ENCODE results near the gene NKAIN2. TPM values are rescaled to one million over a fixed set of nuclear protein-coding genes. Genes with fewer than 3 reads are reported as not detected.
"Not testable (repeated sequence)": the region's sequence is repeated elsewhere in the genome, so short reads cannot be mapped to it uniquely, and the experiment has no call there.

Gene NKAIN2
- total RNA-seq, 1 experiment from 2014 or later = not detected

- POLR2A ChIA-PET = no interaction called here
- H3K27ac ChIP-seq (ENCODE audit: low read depth, low read length) = no peak overlapping the region
- TF ChIP-seq POLR2AphosphoS5 (IDR thresholded peaks at IDR 0.05; ENCODE audit: low read depth, low read length) = no peak
- no peak for TF ChIP-seq SP1 (IDR thresholded peaks at IDR 0.05; ENCODE audit: low read depth)
- no peak for TF ChIP-seq CBX3 (IDR thresholded peaks at IDR 0.05; ENCODE audit: low read depth)
- TF ChIP-seq RAD21 (IDR thresholded peaks at IDR 0.05; ENCODE audit: low read depth) = no peak
- no peak for TF ChIP-seq FOSL1 (IDR thresholded peaks at IDR 0.05; ENCODE audit: low read depth)
- no peaks in the 10 kb centered on the region for H3K9me3 ChIP-seq (ENCODE audit: control insufficient read depth in 1 of 2, insufficient read depth in 1 of 2, low read depth in 1 of 2, low read length in 2 of 2)
- H3K79me2 ChIP-seq (ENCODE audit: insufficient read depth, low read length) = no peaks in the 10 kb centered on the region
- peaks cover 5% of the 10 kb centered on the region; the same call in 1 of the 2 replicates for H3K27me3 ChIP-seq (ENCODE audit: insufficient read depth, low read length)
- DNase-seq (ENCODE audit: low read depth, low spot score) (no peak), ATAC-seq (no peak)
- H3K4me2 ChIP-seq (ENCODE audit: low read length) = no peak overlapping the region
- H2AFZ ChIP-seq (ENCODE audit: low read depth, low read length, poor library complexity, severe bottlenecking) = no peak overlapping the region
- RAD21 ChIA-PET (ENCODE audit: low non-redundant PET in 1 of 2, low total read pairs in 2 of 2, uncharacterized antibody in 2 of 2, unreplicated experiment in 2 of 2) = no interaction called here
- intact Hi-C loops (cut with micrococcal nuclease) = no loop called here
- H3K4me3 ChIP-seq (replicated peaks in 1 of 2; ENCODE audit: low read depth in 1 of 2, low read length in 2 of 2) = no peak overlapping the region
- H3K36me3 ChIP-seq (ENCODE audit: control insufficient read depth in 1 of 2, insufficient read depth in 2 of 2, low read length in 2 of 2) = no peaks in the 10 kb centered on the region
- no peak overlapping the region for H3K9ac ChIP-seq (ENCODE audit: low read length)
- H3K4me1 ChIP-seq (ENCODE audit: control insufficient read depth in 1 of 2, insufficient read depth in 2 of 2, low read length in 2 of 2) = no peaks in the 10 kb centered on the region
- CTCF ChIA-PET = no interaction called here
- H4K20me1 ChIP-seq (ENCODE audit: insufficient read depth) = no peaks in the 10 kb centered on the region
- H3K9me2 ChIP-seq (ENCODE audit: insufficient read depth) = no peaks in the 10 kb centered on the region
- no TSS peak for BruUV-seq (replicated peaks)
These were observed 431.1 kb downstream of the NKAIN2 start for GRCh38 chr6:124234801-124235200.

GRCh38 chr6:124237911-124238310, 434.2 kb downstream of the NKAIN2 start:
- ChIA-PET CTCF (no interaction called here), POLR2A (no interaction called here), RAD21 (ENCODE audit: low non-redundant PET in 1 of 2, low total read pairs in 2 of 2, uncharacterized antibody in 2 of 2, unreplicated experiment in 2 of 2) (no interaction called here)
- Histone ChIP-seq H3K9ac (ENCODE audit: low read length) (no peak overlapping the region), H3K9me2 (ENCODE audit: insufficient read depth) (no peaks in the 10 kb centered on the region), H2AFZ (ENCODE audit: low read depth, low read length, poor library complexity, severe bottlenecking) (no peak overlapping the region), H3K27me3 (ENCODE audit: insufficient read depth, low read length) (peaks cover 5% of the 10 kb centered on the region; the same call in 1 of the 2 replicates), H4K20me1 (ENCODE audit: insufficient read depth) (no peaks in the 10 kb centered on the region), H3K4me1 (ENCODE audit: control insufficient read depth in 1 of 2, insufficient read depth in 2 of 2, low read length in 2 of 2) (no peaks in the 10 kb centered on the region), H3K27ac (ENCODE audit: low read depth, low read length) (no peak overlapping the region), H3K9me3 (ENCODE audit: control insufficient read depth in 1 of 2, insufficient read depth in 1 of 2, low read depth in 1 of 2, low read length in 2 of 2) (no peaks in the 10 kb centered on the region), H3K79me2 (ENCODE audit: insufficient read depth, low read length) (no peaks in the 10 kb centered on the region), H3K36me3 (ENCODE audit: control insufficient read depth in 1 of 2, insufficient read depth in 2 of 2, low read length in 2 of 2) (no peaks in the 10 kb centered on the region), H3K4me3 (replicated peaks in 1 of 2; ENCODE audit: low read depth in 1 of 2, low read length in 2 of 2) (no peak overlapping the region), H3K4me2 (ENCODE audit: low read length) (no peak overlapping the region)
- no peak for ATAC-seq
- no peak for DNase-seq (ENCODE audit: low read depth, low spot score)
- intact Hi-C loops (cut with micrococcal nuclease) = no loop called here
- no TSS peak for BruUV-seq (replicated peaks)
- TF ChIP-seq ZNF274 (IDR thresholded peaks at IDR 0.05; ENCODE audit: low read depth, low read length) = no peak
- no peak for TF ChIP-seq EZH2phosphoT487 (IDR thresholded peaks at IDR 0.05; ENCODE audit: borderline replicate concordance)
- no peak for TF ChIP-seq EGR1 (IDR thresholded peaks at IDR 0.05; ENCODE audit: low read depth)
- no peak for TF ChIP-seq CBX3 (IDR thresholded peaks at IDR 0.05; ENCODE audit: low read depth)
- TF ChIP-seq FOSL1 (IDR thresholded peaks at IDR 0.05; ENCODE audit: low read depth) = no peak
- no peak for TF ChIP-seq EZH2 (IDR thresholded peaks at IDR 0.05)
- TF ChIP-seq JUND (IDR thresholded peaks at IDR 0.05) = no peak
- no peak for TF ChIP-seq ATF3 (IDR thresholded peaks at IDR 0.05)
- no peak for TF ChIP-seq RAD21 (IDR thresholded peaks at IDR 0.05; ENCODE audit: low read depth)
- no peak for TF ChIP-seq MAX (IDR thresholded peaks at IDR 0.05)
- TF ChIP-seq YY1 (IDR thresholded peaks at IDR 0.05; ENCODE audit: extremely low read depth, insufficient replicate concordance, low read depth, low read length) = no peak
- TF ChIP-seq ELF1 (IDR thresholded peaks at IDR 0.05; ENCODE audit: borderline replicate concordance, low read depth) = no peak
- TF ChIP-seq ZFX (IDR thresholded peaks at IDR 0.05) = no peak
- TF ChIP-seq TCF7L2 (IDR thresholded peaks at IDR 0.05; ENCODE audit: borderline replicate concordance, extremely low read depth, insufficient read depth, insufficient read length) = no peak
- TF ChIP-seq POLR2AphosphoS5 (IDR thresholded peaks at IDR 0.05; ENCODE audit: low read depth, low read length) = no peak

- H3K36me3 ChIP-seq (ENCODE audit: control insufficient read depth in 1 of 2, insufficient read depth in 2 of 2, low read length in 2 of 2); CTCF ChIA-PET; H3K4me3 ChIP-seq (replicated peaks in 1 of 2; ENCODE audit: low read depth in 1 of 2, low read length in 2 of 2); H3K79me2 ChIP-seq (ENCODE audit: insufficient read depth, low read length); intact Hi-C loops (cut with micrococcal nuclease); ATAC-seq; H3K27me3 ChIP-seq (ENCODE audit: insufficient read depth, low read length); H3K9me3 ChIP-seq (ENCODE audit: control insufficient read depth in 1 of 2, insufficient read depth in 1 of 2, low read depth in 1 of 2, low read length in 2 of 2); H3K9ac ChIP-seq (ENCODE audit: low read length); H3K4me1 ChIP-seq (ENCODE audit: control insufficient read depth in 1 of 2, insufficient read depth in 2 of 2, low read length in 2 of 2); H4K20me1 ChIP-seq (ENCODE audit: insufficient read depth); H2AFZ ChIP-seq (ENCODE audit: low read depth, low read length, poor library complexity, severe bottlenecking); DNase-seq (ENCODE audit: low read depth, low spot score); BruUV-seq (replicated peaks); POLR2A ChIA-PET; H3K9me2 ChIP-seq (ENCODE audit: insufficient read depth); H3K4me2 ChIP-seq (ENCODE audit: low read length); RAD21 ChIA-PET (ENCODE audit: low non-redundant PET in 1 of 2, low total read pairs in 2 of 2, uncharacterized antibody in 2 of 2, unreplicated experiment in 2 of 2); H3K27ac ChIP-seq (ENCODE audit: low read depth, low read length): not testable (repeated sequence)
These were observed 434.7 kb downstream of the NKAIN2 start for GRCh38 chr6:124238408-124238807.
